HG02642 (cell line): ENCODE measurements around the gene AGFG2.

ENCODE experiments used
- ATAC-seq: cut with Tn5 transposase; IDR thresholded peaks from one replicate; pipeline ENCODE4 v1.9.1; 2021; ENCODE audit warnings: mild to moderate bottlenecking; ENCODE audit not compliant: unreplicated experiment, poor library complexity

AGFG2 gene

GRCh38 chr7:100568896-100569844 lies 30.2 kb downstream of the AGFG2 start:
- ATAC-seq: no peak

GRCh38 chr7:100570954-100571828 lies 32.2 kb downstream of the AGFG2 start:
- ATAC-seq: no peak

- ATAC-seq: no peak
Measured at GRCh38 chr7:100571829-100572116, 32.8 kb downstream of the AGFG2 start.

- no peak for ATAC-seq
Measured at GRCh38 chr7:100572281-100572948, 33.4 kb downstream of the AGFG2 start.

- ATAC-seq: no peak
Measured at GRCh38 chr7:100572949-100573675, 34.1 kb downstream of the AGFG2 start.

GRCh38 chr7:100573691-100574361 lies 34.8 kb downstream of the AGFG2 start, which contains the start of gene SAP25:
Gene SAP25 (minus strand): TSS chr7:100573900. CDS start chr7:100573742, 158 bp downstream.
- ATAC-seq: no peak

GRCh38 chr7:100574362-100575205 lies 35.6 kb downstream of the AGFG2 start:
- no peak for ATAC-seq

- ATAC-seq: no peak
Measured at GRCh38 chr7:100575206-100575631, 36.2 kb downstream of the AGFG2 start.

- ATAC-seq: no peak
Measured at GRCh38 chr7:100575746-100576383, 36.9 kb downstream of the AGFG2 start.

- ATAC-seq: no peak
Measured at GRCh38 chr7:100576384-100576993, 37.5 kb downstream of the AGFG2 start.

- ATAC-seq: no peak
Measured at GRCh38 chr7:100577103-100577502, 38.1 kb downstream of the AGFG2 start.

GRCh38 chr7:100577507-100577906 lies 38.5 kb downstream of the AGFG2 start:
- ATAC-seq: no peak

- no peak for ATAC-seq
Measured at GRCh38 chr7:100578246-100579183, 39.5 kb downstream of the AGFG2 start.

- ATAC-seq: no peak
Measured at GRCh38 chr7:100580466-100581283, 41.7 kb downstream of the AGFG2 start.

- no peak for ATAC-seq
Measured at GRCh38 chr7:100582041-100582579, 43.1 kb downstream of the AGFG2 start.
